ENCODE measurements around the gene TPD52L1. TPM values are rescaled to one million over a fixed set of nuclear protein-coding genes. Genes with fewer than 3 reads are reported as not detected.

TPD52L1 gene
- total and polyA plus RNA-seq, 10 of the 15 experiments (the other 5 are each of a cell fraction or from before 2014, with no cell fraction given): 0.03 to 2.6 (median 0.16) TPM; not detected in 3

GRCh38 chr6:125307964-125308615 is 154.5 kb downstream of the TPD52L1 start:
- H2AFZ ChIP-seq (ENCODE audit: control insufficient read depth, low read depth, low read length): no peak overlapping the region

More at GRCh38 chr6:125307964-125308615, 154.5 kb downstream of the TPD52L1 start:
- no peak for FAIRE-seq
- ChIA-PET CTCF (interaction anchor here (1.0 to 11.6 kb wide), 4 partner anchors 37 to 648 kb away, joined by 3 to 306 read pairs (median 60); no protein-coding TSS in a partner anchor), POLR2A (no interaction called here), RAD21 (ENCODE audit: unreplicated experiment) (interaction anchor here (9.3 kb wide), 1 partner anchor 447 kb away, joined by 134 read pairs; no protein-coding TSS in a partner anchor), SMC1A (ENCODE audit: uncharacterized antibody, unreplicated experiment) (interaction anchor here (1.2 to 10.9 kb wide), 2 partner anchors 10 to 447 kb away, joined by 5 to 128 read pairs; no protein-coding TSS in a partner anchor)
- BruUV-seq (replicated peaks): no TSS peak
- Histone ChIP-seq H3K27ac (ENCODE audit: control insufficient read depth, insufficient read depth) (no peak overlapping the region), H3K4me2 (ENCODE audit: control insufficient read depth, insufficient read depth) (no peak overlapping the region), H3K36me3 (ENCODE audit: control insufficient read depth in 2 of 2, insufficient read depth in 2 of 2, low read length in 1 of 2) (no peaks in the 10 kb centered on the region), H4K20me1 (ENCODE audit: control insufficient read depth, insufficient read depth) (no peaks in the 10 kb centered on the region), H3K27me3 (replicated peaks in 1 of 2; ENCODE audit: control insufficient read depth in 2 of 2, insufficient read depth in 2 of 2, low read length in 1 of 2) (peaks cover 0 to 3% of the 10 kb centered on the region in 2 experiments; a peak in 1 of 4 replicates), H3K9ac (ENCODE audit: control insufficient read depth, insufficient read depth, low read length) (no peak overlapping the region), H3K4me1 (ENCODE audit: control insufficient read depth, insufficient read depth, low read length) (no peaks in the 10 kb centered on the region), H3K79me2 (ENCODE audit: control insufficient read depth, insufficient read depth, low read length) (no peaks in the 10 kb centered on the region), H3K9me3 (replicated peaks; ENCODE audit: control insufficient read depth, insufficient read depth, low read length) (no peaks in the 10 kb centered on the region), H3K4me3 (no peak overlapping the region)
- no peak for TF ChIP-seq BRCA1 (IDR thresholded peaks at IDR 0.05; ENCODE audit: low read depth, low read length)
- no peak for TF ChIP-seq ZBED1 (IDR thresholded peaks at IDR 0.05; ENCODE audit: borderline replicate concordance)
- TF ChIP-seq EED (IDR thresholded peaks at IDR 0.05; ENCODE audit: low read depth): no peak
- TF ChIP-seq SUPT20H (IDR thresholded peaks at IDR 0.05; ENCODE audit: borderline replicate concordance, control insufficient read depth, low read depth, low read length): no peak
- TF ChIP-seq RAD51 (IDR thresholded peaks at IDR 0.05): no peak
- TF ChIP-seq RELB (IDR thresholded peaks at IDR 0.05; ENCODE audit: low read depth): no peak
- no peak for TF ChIP-seq MYB (IDR thresholded peaks at IDR 0.05; ENCODE audit: borderline replicate concordance, low read depth, low read length)
- TF ChIP-seq MAX (IDR thresholded peaks at IDR 0.05; ENCODE audit: low read depth, low read length): no peak
- no peak for ATAC-seq
- intact Hi-C loops (cut with micrococcal nuclease; ENCODE audit: unreplicated experiment) (loop anchor here (10.0 kb wide), 1 partner anchor 433 kb away; no protein-coding TSS in a partner anchor), in situ Hi-C loops (cut with MboI) (no loop called here)
- no peak for DNase-seq (ENCODE audit: low read depth, low spot score)
- WGBS (ENCODE audit: insufficient coverage, insufficient replicate concordance, low lambda C conversion rate, missing lambda C conversion rate): 51% methylated on average over 6 of the region's 6 CpGs

Data from GM12878 (cell line).